ENCODE measurements around the gene CHD8. TPM values are rescaled to one million over a fixed set of nuclear protein-coding genes. Genes with fewer than 3 reads are reported as not detected.

CHD8 gene
- total and polyA plus RNA-seq, 2 experiments from 2014 or later: 22.1 to 50.9 TPM

DNA sequence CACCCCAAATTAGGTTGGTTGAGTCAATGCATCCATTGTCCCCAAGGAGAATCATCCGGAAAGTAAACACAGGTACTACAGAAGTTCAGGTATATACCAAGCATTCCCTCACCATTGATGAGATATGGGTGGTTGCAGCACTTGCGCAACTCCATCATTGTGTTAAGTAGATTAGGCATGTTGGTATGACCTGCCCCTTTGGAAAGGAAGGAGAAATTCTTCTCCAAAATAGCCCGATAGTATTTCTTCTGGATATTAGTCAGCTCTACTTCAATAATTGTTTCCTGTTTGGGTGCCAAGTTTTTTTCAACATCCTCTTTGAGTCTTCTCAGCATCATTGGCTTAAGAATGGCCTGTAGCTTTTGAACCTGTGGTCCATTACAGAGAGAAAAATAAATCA is 50.8 kb downstream of the CHD8 start:
- 95% methylated on average over 3 of the region's 3 CpGs for WGBS (ENCODE audit: low lambda C conversion rate, missing lambda C conversion rate)
- Histone ChIP-seq H4K20me1 (ENCODE audit: insufficient read depth, poor library complexity, severe bottlenecking) (no peaks in the 10 kb centered on the region), H2AFZ (no peak overlapping the region), H3K9me2 (replicated peaks; ENCODE audit: insufficient read depth) (no peaks in the 10 kb centered on the region), H3K27ac (no peak overlapping the region), H3K27me3 (no peaks in the 10 kb centered on the region), H3K79me2 (no peaks in the 10 kb centered on the region), H3K4me1 (ENCODE audit: insufficient read depth) (no peaks in the 10 kb centered on the region), H3K9me3 (ENCODE audit: low read depth) (no peaks in the 10 kb centered on the region), H3K36me3 (replicated peaks; ENCODE audit: insufficient read depth, low read depth) (peaks cover 6% of the 10 kb centered on the region), H3K4me3 (no peak overlapping the region), H3K4me2 (no peak overlapping the region)
- TF ChIP-seq EZH2phosphoT487 (IDR thresholded peaks at IDR 0.05; ENCODE audit: low read depth, severe bottlenecking, unreplicated experiment) (no peak), EZH2 (IDR thresholded peaks at IDR 0.05; ENCODE audit: borderline replicate concordance) (no peak)
- TF ChIP-seq, protein P1, sequence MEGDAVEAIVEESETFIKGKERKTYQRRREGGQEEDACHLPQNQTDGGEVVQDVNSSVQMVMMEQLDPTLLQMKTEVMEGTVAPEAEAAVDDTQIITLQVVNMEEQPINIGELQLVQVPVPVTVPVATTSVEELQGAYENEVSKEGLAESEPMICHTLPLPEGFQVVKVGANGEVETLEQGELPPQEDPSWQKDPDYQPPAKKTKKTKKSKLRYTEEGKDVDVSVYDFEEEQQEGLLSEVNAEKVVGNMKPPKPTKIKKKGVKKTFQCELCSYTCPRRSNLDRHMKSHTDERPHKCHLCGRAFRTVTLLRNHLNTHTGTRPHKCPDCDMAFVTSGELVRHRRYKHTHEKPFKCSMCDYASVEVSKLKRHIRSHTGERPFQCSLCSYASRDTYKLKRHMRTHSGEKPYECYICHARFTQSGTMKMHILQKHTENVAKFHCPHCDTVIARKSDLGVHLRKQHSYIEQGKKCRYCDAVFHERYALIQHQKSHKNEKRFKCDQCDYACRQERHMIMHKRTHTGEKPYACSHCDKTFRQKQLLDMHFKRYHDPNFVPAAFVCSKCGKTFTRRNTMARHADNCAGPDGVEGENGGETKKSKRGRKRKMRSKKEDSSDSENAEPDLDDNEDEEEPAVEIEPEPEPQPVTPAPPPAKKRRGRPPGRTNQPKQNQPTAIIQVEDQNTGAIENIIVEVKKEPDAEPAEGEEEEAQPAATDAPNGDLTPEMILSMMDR (IDR thresholded peaks at IDR 0.05; ENCODE audit: poor library complexity): no peak
- no peak for DNase-seq (ENCODE audit: low spot score)

DNA sequence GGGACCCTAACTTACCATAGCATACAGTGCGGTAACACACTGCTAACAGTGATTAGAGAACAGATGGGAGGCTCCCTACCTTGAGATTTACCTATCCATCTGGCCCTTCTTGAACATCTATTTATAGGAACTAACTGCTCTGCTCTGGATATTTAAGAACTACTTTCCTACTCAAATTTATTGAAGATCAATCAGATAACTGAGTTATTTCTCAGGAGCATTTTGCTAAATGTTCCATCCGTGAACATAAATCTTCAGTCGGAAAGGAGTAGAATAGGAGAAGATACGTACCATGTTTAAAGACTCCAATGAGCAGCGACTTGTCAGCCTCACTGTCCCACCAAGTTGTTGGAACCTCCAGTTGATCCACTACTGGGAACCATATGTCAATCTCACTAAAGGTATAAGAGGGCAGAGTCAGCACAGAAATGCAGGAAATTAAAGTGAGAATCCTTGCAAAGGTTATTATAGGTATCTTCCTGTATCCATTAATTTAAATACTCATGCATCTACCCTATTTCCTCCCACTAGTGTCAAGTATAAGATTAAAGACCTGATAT is 56.5 kb downstream of the CHD8 start:
- WGBS (ENCODE audit: low lambda C conversion rate, missing lambda C conversion rate): 97% methylated on average over 5 of the region's 5 CpGs
- H3K27ac ChIP-seq: no peak overlapping the region
- no peak overlapping the region for H2AFZ ChIP-seq

DNA sequence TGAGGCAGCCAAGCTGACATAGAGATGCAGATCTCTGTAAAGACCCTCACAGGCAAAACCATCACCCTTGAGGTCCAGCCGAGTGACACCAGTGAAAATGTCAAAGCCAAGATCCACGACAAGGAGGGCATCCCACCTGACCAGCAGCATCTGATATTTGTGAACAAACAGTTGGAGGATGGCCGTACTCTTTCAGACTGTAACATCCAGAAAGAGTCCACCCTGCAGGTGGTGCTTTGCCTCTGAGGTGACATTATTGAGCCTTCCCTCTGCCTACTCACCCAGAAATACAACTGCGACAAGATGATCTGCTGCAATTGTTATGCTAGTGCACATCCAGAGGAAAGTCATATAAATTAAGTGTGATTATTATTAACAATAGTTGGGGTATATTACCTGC is 57.0 kb downstream of the CHD8 start:
- Histone ChIP-seq H3K79me2 (no peaks in the 10 kb centered on the region), H3K9me3 (ENCODE audit: low read depth) (no peaks in the 10 kb centered on the region), H3K36me3 (replicated peaks; ENCODE audit: insufficient read depth, low read depth) (peaks cover 15% of the 10 kb centered on the region), H3K4me3 (no peak overlapping the region), H3K27ac (no peak overlapping the region), H3K9me2 (replicated peaks; ENCODE audit: insufficient read depth) (no peaks in the 10 kb centered on the region), H3K27me3 (no peaks in the 10 kb centered on the region), H2AFZ (no peak overlapping the region), H3K4me1 (ENCODE audit: insufficient read depth) (no peaks in the 10 kb centered on the region), H4K20me1 (ENCODE audit: insufficient read depth, poor library complexity, severe bottlenecking) (no peaks in the 10 kb centered on the region), H3K4me2 (no peak overlapping the region)
- 94% methylated on average over 4 of the region's 4 CpGs for WGBS (ENCODE audit: low lambda C conversion rate, missing lambda C conversion rate)
- TF ChIP-seq EZH2phosphoT487 (IDR thresholded peaks at IDR 0.05; ENCODE audit: low read depth, severe bottlenecking, unreplicated experiment) (no peak), EZH2 (IDR thresholded peaks at IDR 0.05; ENCODE audit: borderline replicate concordance) (no peak)
- TF ChIP-seq, protein P1 (IDR thresholded peaks at IDR 0.05; ENCODE audit: poor library complexity): no peak
- DNase-seq (ENCODE audit: low spot score): no peak

More for the DNA sequence above, 56.5 kb downstream of the CHD8 start:
- TF ChIP-seq EZH2phosphoT487 (IDR thresholded peaks at IDR 0.05; ENCODE audit: low read depth, severe bottlenecking, unreplicated experiment): no peak
- TF ChIP-seq, protein P1 (IDR thresholded peaks at IDR 0.05; ENCODE audit: poor library complexity): no peak
- Histone ChIP-seq H4K20me1 (ENCODE audit: insufficient read depth, poor library complexity, severe bottlenecking) (no peaks in the 10 kb centered on the region), H3K4me2 (no peak overlapping the region), H3K36me3 (replicated peaks; ENCODE audit: insufficient read depth, low read depth) (peaks cover 15% of the 10 kb centered on the region), H3K79me2 (no peaks in the 10 kb centered on the region), H3K9me2 (replicated peaks; ENCODE audit: insufficient read depth) (no peaks in the 10 kb centered on the region), H3K9me3 (ENCODE audit: low read depth) (no peaks in the 10 kb centered on the region), H3K4me3 (no peak overlapping the region), H3K4me1 (ENCODE audit: insufficient read depth) (no peaks in the 10 kb centered on the region), H3K27me3 (no peaks in the 10 kb centered on the region)
- no peak for DNase-seq (ENCODE audit: low spot score)
